Endothelial cell of umbilical vein (primary cell): ENCODE results near the gene CALD1. TPM values are rescaled to one million over a fixed set of nuclear protein-coding genes. Genes with fewer than 3 reads are reported as not detected.

Experiments
- BruUV-seq: library from RNA; stranded (reverse); fragments of 400-500 nt; replicated peaks from 2 replicates; lab custom pipeline; 2021; lab: Mats Ljungman, UMichigan
- CTCF ChIA-PET: fragments of 300-600, 350-600 bp; sonication (Branson Sonifier 250); formaldehyde crosslinking; loops from one replicate; lab custom pipeline; 2021; ENCODE audit warnings: antibody characterized with exemption, inconsistent platforms; lab: Charles Lee
- POLR2A ChIA-PET: fragments of 300-600, 350-600 bp; sonication (Branson Sonifier 250); formaldehyde crosslinking; loops from one replicate; lab custom pipeline; 2021; ENCODE audit warnings: antibody characterized with exemption, inconsistent platforms; lab: Charles Lee
- DNase-seq: peaks from one replicate; pipeline ENCODE4 v3.0.0-alpha.2; 2011; ENCODE audit warnings: low read depth, low spot score
- FAIRE-seq: peaks from 2 replicates; lab custom pipeline; 2011; peaks lifted over from hg19 to GRCh38; lab: Jason Lieb, UNC
- H2AFZ ChIP-seq: 2 replicates; pipeline ENCODE4 v1.6.0; 2012; ENCODE audit warnings: low read depth, low read length, control low read depth, inconsistent platforms
- H3K27ac ChIP-seq: 2 replicates; pipeline ENCODE4 v1.5.1; 2011; ENCODE audit warnings: low read depth, mild to moderate bottlenecking, control low read depth, low read length, moderate library complexity; ENCODE audit not compliant: insufficient read depth
- H3K27me3 ChIP-seq, 2 experiments: 2 replicates each; pipeline versions ENCODE4 v1.6.0 to v1.6.1; 2011; ENCODE audit warnings: low read length in 2 of 2, mixed read lengths in 1 of 2; ENCODE audit not compliant: control insufficient read depth in 2 of 2, insufficient read depth in 2 of 2
- H3K36me3 ChIP-seq, 2 experiments: 2 replicates in 1 of 2; 3 replicates in 1 of 2; pipeline ENCODE4 v1.5.1; 2011; ENCODE audit warnings: low read length in 2 of 2, mild to moderate bottlenecking in 1 of 2, moderate library complexity in 1 of 2; ENCODE audit not compliant: control insufficient read depth in 2 of 2, insufficient read depth in 2 of 2; ENCODE audit errors: extremely low read depth in 1 of 2
- H3K4me1 ChIP-seq: 3 replicates; pipeline ENCODE4 v1.5.1; 2011; ENCODE audit warnings: mild to moderate bottlenecking, low read length; ENCODE audit not compliant: control insufficient read depth, insufficient read depth; ENCODE audit errors: extremely low read depth
- H3K4me2 ChIP-seq: 2 replicates; pipeline ENCODE4 v1.6.1; 2011; ENCODE audit warnings: low read length, control low read depth, mixed read lengths; ENCODE audit not compliant: insufficient read depth
- H3K4me3 ChIP-seq, 3 experiments: fragments of 200-600 bp in 1 of 3; sonication (generic), shearing (Covaris generic) in 1 of 3; replicated peaks in 1 of 3; 2 replicates each; pipeline ENCODE4 v1.5.1; 2011 to 2016; ENCODE audit warnings: control low read depth in 3 of 3, low read length in 3 of 3, mild to moderate bottlenecking in 2 of 3, inconsistent platforms in 1 of 3, low read depth in 1 of 3, moderate library complexity in 1 of 3; ENCODE audit not compliant: insufficient read depth in 1 of 3
- H3K79me2 ChIP-seq: 2 replicates; pipeline ENCODE4 v1.6.0; 2012; ENCODE audit warnings: low read length, inconsistent platforms; ENCODE audit not compliant: control insufficient read depth, insufficient read depth
- H3K9ac ChIP-seq: replicated peaks from 2 replicates; pipeline ENCODE3; 2011; ENCODE audit warnings: low read length, control low read depth; ENCODE audit not compliant: insufficient read depth; ENCODE audit errors: extremely low read depth
- H3K9me1 ChIP-seq: replicated peaks from 3 replicates; pipeline ENCODE4 v1.6.0; 2011; ENCODE audit warnings: mild to moderate bottlenecking, low read length; ENCODE audit not compliant: control insufficient read depth, insufficient read depth; ENCODE audit errors: extremely low read depth
- H3K9me3 ChIP-seq: replicated peaks from 2 replicates; pipeline ENCODE4 v1.5.1; 2012; ENCODE audit warnings: low read length, inconsistent platforms; ENCODE audit not compliant: control insufficient read depth, insufficient read depth
- H4K20me1 ChIP-seq: replicated peaks from 2 replicates; pipeline ENCODE3; 2011; ENCODE audit warnings: mild to moderate bottlenecking, low read length; ENCODE audit not compliant: control insufficient read depth, insufficient read depth; ENCODE audit errors: extremely low read depth
- CTCF ChIP-seq, 2 donors: IDR thresholded peaks; 1 replicate in 1 of 2; 2 replicates in 1 of 2; pipeline ENCODE4 v1.5.1; 2011; ENCODE audit warnings: low read length in 2 of 2, mild to moderate bottlenecking in 2 of 2, moderate library complexity in 2 of 2, control low read depth in 1 of 2, inconsistent platforms in 1 of 2, low read depth in 1 of 2; ENCODE audit not compliant: insufficient read depth in 1 of 2; ENCODE audit errors: extremely low read depth in 1 of 2
- EZH2 ChIP-seq: IDR thresholded peaks from 2 replicates; pipeline ENCODE4 v1.6.1; 2012; ENCODE audit warnings: borderline replicate concordance, low read depth, mild to moderate bottlenecking, moderate library complexity, low read length, inconsistent platforms; ENCODE audit not compliant: severe bottlenecking
- FOS ChIP-seq: IDR thresholded peaks from 2 replicates; pipeline ENCODE4 v1.6.1; 2011; ENCODE audit warnings: mild to moderate bottlenecking, low read length, moderate library complexity, borderline replicate concordance; ENCODE audit not compliant: insufficient read depth
- GATA2 ChIP-seq: IDR thresholded peaks from 2 replicates; pipeline ENCODE4 v1.7.0; 2011; ENCODE audit warnings: low read depth, mild to moderate bottlenecking, moderate library complexity, mixed read lengths, low read length; ENCODE audit not compliant: insufficient read length, insufficient read depth
- JUN ChIP-seq: IDR thresholded peaks from 2 replicates; pipeline ENCODE4 v1.6.1; 2011; ENCODE audit warnings: borderline replicate concordance, low read depth; ENCODE audit not compliant: insufficient read length, insufficient read depth
- MYC ChIP-seq: IDR thresholded peaks from one replicate; pipeline ENCODE4 v1.6.1; 2011; ENCODE audit warnings: mild to moderate bottlenecking, low read depth, low read length
- POLR2A ChIP-seq: IDR thresholded peaks from 2 replicates; pipeline ENCODE4 v1.6.1; 2012; ENCODE audit warnings: low read depth, mild to moderate bottlenecking, control low read depth, low read length
- POLR2AphosphoS5 ChIP-seq: IDR thresholded peaks from 2 replicates; pipeline ENCODE4 v1.6.1; 2012; ENCODE audit warnings: low read depth, mild to moderate bottlenecking, control low read depth, low read length, moderate library complexity; ENCODE audit not compliant: insufficient read depth
- dilution Hi-C: fragments of 300-500 bp; cut with MboI; formaldehyde crosslinking; loops from one replicate; pipeline ENCODE4 v1.15.0; 2019; ENCODE audit warnings: low sequenced_read_pairs; ENCODE audit not compliant: extremely low pct_ligation_motif_present
- intact Hi-C: fragments of 100-400 bp; cut with micrococcal nuclease; formaldehyde crosslinking; loops from one replicate; pipeline ENCODE4 v1.10.0; 2022
- polyA plus RNA-seq, 4 experiments: library from polyadenylated mRNA; depleted of rRNA in 3 of 4; stranded (reverse) in 3 of 4; unstranded in 1 of 4; fragments of >200 nt; gene quantifications; 2 replicates each; pipeline versions ENCODE4 v1.2.1 to v1.2.3, GENCODE V29; 2011 to 2012; ENCODE audit warnings: missing spikeins in 1 of 4
- total RNA-seq: library from RNA; stranded (reverse); gene quantifications from 2 replicates; pipeline ENCODE4 v1.2.3, GENCODE V29; 2021
- TF ChIP-seq, protein P1 (sequence below): IDR thresholded peaks from 2 replicates; pipeline ENCODE4 v1.6.1; 2011; ENCODE audit not compliant: insufficient read depth, insufficient read length

The CALD1 gene
- total and polyA plus RNA-seq, 2 donors (not counting 3 experiments of a cell fraction or from before 2014, with no cell fraction given): 136 to 307 TPM

GRCh38 chr7:134901389-134902020 lies 122.1 kb downstream of the CALD1 start:
- peaks cover 37% of the 10 kb centered on the region for H3K79me2 ChIP-seq
- H3K4me3 ChIP-seq: no peak overlapping the region
- FAIRE-seq (no peak), DNase-seq (no peak)
- POLR2A ChIA-PET: no interaction called here
- TF ChIP-seq GATA2 (no peak), MYC (no peak), POLR2AphosphoS5 (no peak), FOS (no peak), EZH2 (no peak), CTCF (IDR thresholded peaks at IDR 0.05; ENCODE audit: extremely low read depth in 1 of 2, insufficient read depth in 1 of 2, low read depth in 1 of 2, low read length in 2 of 2) (no peak), POLR2A (no peak), JUN (no peak)
- TF ChIP-seq, protein P1, sequence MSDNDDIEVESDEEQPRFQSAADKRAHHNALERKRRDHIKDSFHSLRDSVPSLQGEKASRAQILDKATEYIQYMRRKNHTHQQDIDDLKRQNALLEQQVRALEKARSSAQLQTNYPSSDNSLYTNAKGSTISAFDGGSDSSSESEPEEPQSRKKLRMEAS: no peak
- H3K27ac ChIP-seq: no peak overlapping the region
- dilution Hi-C loops (no loop called here), intact Hi-C loops (no loop called here)
- CTCF ChIA-PET: interaction anchor here (1.0 to 1.9 kb wide), 3 partner anchors 12 to 177 kb away, joined by 3 to 6 read pairs (median 4); no protein-coding TSS in a partner anchor
- H3K9me1 ChIP-seq: no peaks in the 10 kb centered on the region
- no peak overlapping the region for H3K4me2 ChIP-seq
- no peaks in the 10 kb centered on the region for H3K27me3 ChIP-seq
- no peaks in the 10 kb centered on the region for H3K4me1 ChIP-seq
- BruUV-seq: no TSS peak
- no peaks in the 10 kb centered on the region for H3K9me3 ChIP-seq
- H3K36me3 ChIP-seq: peaks cover 0 to 10% of the 10 kb centered on the region in 2 experiments
- H3K9ac ChIP-seq: no peak overlapping the region
- H4K20me1 ChIP-seq: peaks cover 4% of the 10 kb centered on the region
- H2AFZ ChIP-seq: no peak overlapping the region
